Measurements from ENCODE around the gene XAGE1A.
"Not testable (repeated sequence)": the region's sequence is repeated elsewhere in the genome, so short reads cannot be mapped to it uniquely, and the experiment has no call there.

DNA sequence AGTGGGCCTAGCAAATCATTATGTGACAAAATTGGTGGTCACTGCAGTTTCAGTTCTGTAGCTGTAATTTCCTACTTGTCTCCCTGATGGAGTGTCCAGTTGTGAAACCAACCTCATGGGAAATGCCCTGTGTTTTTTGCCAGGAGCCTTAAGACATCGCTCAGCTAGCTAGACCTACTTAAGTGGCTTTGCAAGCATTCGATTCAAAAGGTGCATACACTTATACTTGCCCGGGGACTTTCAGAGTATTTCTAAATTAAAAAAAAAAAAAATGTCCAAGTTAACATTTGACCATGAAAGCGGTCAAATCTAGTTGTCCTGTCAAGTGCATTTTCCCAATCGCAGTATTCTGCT, 788 bp downstream of the XAGE1A start:
- TF ChIP-seq, protein P1, sequence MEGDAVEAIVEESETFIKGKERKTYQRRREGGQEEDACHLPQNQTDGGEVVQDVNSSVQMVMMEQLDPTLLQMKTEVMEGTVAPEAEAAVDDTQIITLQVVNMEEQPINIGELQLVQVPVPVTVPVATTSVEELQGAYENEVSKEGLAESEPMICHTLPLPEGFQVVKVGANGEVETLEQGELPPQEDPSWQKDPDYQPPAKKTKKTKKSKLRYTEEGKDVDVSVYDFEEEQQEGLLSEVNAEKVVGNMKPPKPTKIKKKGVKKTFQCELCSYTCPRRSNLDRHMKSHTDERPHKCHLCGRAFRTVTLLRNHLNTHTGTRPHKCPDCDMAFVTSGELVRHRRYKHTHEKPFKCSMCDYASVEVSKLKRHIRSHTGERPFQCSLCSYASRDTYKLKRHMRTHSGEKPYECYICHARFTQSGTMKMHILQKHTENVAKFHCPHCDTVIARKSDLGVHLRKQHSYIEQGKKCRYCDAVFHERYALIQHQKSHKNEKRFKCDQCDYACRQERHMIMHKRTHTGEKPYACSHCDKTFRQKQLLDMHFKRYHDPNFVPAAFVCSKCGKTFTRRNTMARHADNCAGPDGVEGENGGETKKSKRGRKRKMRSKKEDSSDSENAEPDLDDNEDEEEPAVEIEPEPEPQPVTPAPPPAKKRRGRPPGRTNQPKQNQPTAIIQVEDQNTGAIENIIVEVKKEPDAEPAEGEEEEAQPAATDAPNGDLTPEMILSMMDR (IDR thresholded peaks at IDR 0.05) = not testable (repeated sequence)
- TF ChIP-seq POLR2A (IDR thresholded peaks at IDR 0.05) = not testable (repeated sequence)
